Endothelial cell of umbilical vein (primary cell): ENCODE data around the gene ENKD1. TPM values are rescaled to one million over a fixed set of nuclear protein-coding genes. Genes with fewer than 3 reads are reported as not detected.

Source experiments
- BruUV-seq: library from RNA; stranded (reverse); fragments of 400-500 nt; replicated peaks from 2 replicates; lab custom pipeline; 2021; lab: Mats Ljungman, UMichigan
- CTCF ChIA-PET: fragments of 300-600, 350-600 bp; sonication (Branson Sonifier 250); formaldehyde crosslinking; loops from one replicate; lab custom pipeline; 2021; ENCODE audit warnings: antibody characterized with exemption, inconsistent platforms; lab: Charles Lee
- POLR2A ChIA-PET: fragments of 300-600, 350-600 bp; sonication (Branson Sonifier 250); formaldehyde crosslinking; loops from one replicate; lab custom pipeline; 2021; ENCODE audit warnings: antibody characterized with exemption, inconsistent platforms; lab: Charles Lee
- DNase-seq: peaks from one replicate; pipeline ENCODE4 v3.0.0-alpha.2; 2011; ENCODE audit warnings: low read depth, low spot score
- FAIRE-seq: peaks from 2 replicates; lab custom pipeline; 2011; peaks lifted over from hg19 to GRCh38; lab: Jason Lieb, UNC
- H2AFZ ChIP-seq: 2 replicates; pipeline ENCODE4 v1.6.0; 2012; ENCODE audit warnings: low read depth, low read length, control low read depth, inconsistent platforms
- H3K27ac ChIP-seq: 2 replicates; pipeline ENCODE4 v1.5.1; 2011; ENCODE audit warnings: low read depth, mild to moderate bottlenecking, control low read depth, low read length, moderate library complexity; ENCODE audit not compliant: insufficient read depth
- H3K27me3 ChIP-seq, 2 experiments: 2 replicates each; pipeline versions ENCODE4 v1.6.0 to v1.6.1; 2011; ENCODE audit warnings: low read length in 2 of 2, mixed read lengths in 1 of 2; ENCODE audit not compliant: control insufficient read depth in 2 of 2, insufficient read depth in 2 of 2
- H3K36me3 ChIP-seq, 2 experiments: 2 replicates in 1 of 2; 3 replicates in 1 of 2; pipeline ENCODE4 v1.5.1; 2011; ENCODE audit warnings: low read length in 2 of 2, mild to moderate bottlenecking in 1 of 2, moderate library complexity in 1 of 2; ENCODE audit not compliant: control insufficient read depth in 2 of 2, insufficient read depth in 2 of 2; ENCODE audit errors: extremely low read depth in 1 of 2
- H3K4me1 ChIP-seq: 3 replicates; pipeline ENCODE4 v1.5.1; 2011; ENCODE audit warnings: mild to moderate bottlenecking, low read length; ENCODE audit not compliant: control insufficient read depth, insufficient read depth; ENCODE audit errors: extremely low read depth
- H3K4me2 ChIP-seq: 2 replicates; pipeline ENCODE4 v1.6.1; 2011; ENCODE audit warnings: low read length, control low read depth, mixed read lengths; ENCODE audit not compliant: insufficient read depth
- H3K4me3 ChIP-seq, 3 experiments: fragments of 200-600 bp in 1 of 3; sonication (generic), shearing (Covaris generic) in 1 of 3; replicated peaks in 1 of 3; 2 replicates each; pipeline ENCODE4 v1.5.1; 2011 to 2016; ENCODE audit warnings: control low read depth in 3 of 3, low read length in 3 of 3, mild to moderate bottlenecking in 2 of 3, inconsistent platforms in 1 of 3, low read depth in 1 of 3, moderate library complexity in 1 of 3; ENCODE audit not compliant: insufficient read depth in 1 of 3
- H3K79me2 ChIP-seq: 2 replicates; pipeline ENCODE4 v1.6.0; 2012; ENCODE audit warnings: low read length, inconsistent platforms; ENCODE audit not compliant: control insufficient read depth, insufficient read depth
- H3K9ac ChIP-seq: replicated peaks from 2 replicates; pipeline ENCODE3; 2011; ENCODE audit warnings: low read length, control low read depth; ENCODE audit not compliant: insufficient read depth; ENCODE audit errors: extremely low read depth
- H3K9me1 ChIP-seq: replicated peaks from 3 replicates; pipeline ENCODE4 v1.6.0; 2011; ENCODE audit warnings: mild to moderate bottlenecking, low read length; ENCODE audit not compliant: control insufficient read depth, insufficient read depth; ENCODE audit errors: extremely low read depth
- H3K9me3 ChIP-seq: replicated peaks from 2 replicates; pipeline ENCODE4 v1.5.1; 2012; ENCODE audit warnings: low read length, inconsistent platforms; ENCODE audit not compliant: control insufficient read depth, insufficient read depth
- H4K20me1 ChIP-seq: replicated peaks from 2 replicates; pipeline ENCODE3; 2011; ENCODE audit warnings: mild to moderate bottlenecking, low read length; ENCODE audit not compliant: control insufficient read depth, insufficient read depth; ENCODE audit errors: extremely low read depth
- EZH2 ChIP-seq: IDR thresholded peaks from 2 replicates; pipeline ENCODE4 v1.6.1; 2012; ENCODE audit warnings: borderline replicate concordance, low read depth, mild to moderate bottlenecking, moderate library complexity, low read length, inconsistent platforms; ENCODE audit not compliant: severe bottlenecking
- FOS ChIP-seq: IDR thresholded peaks from 2 replicates; pipeline ENCODE4 v1.6.1; 2011; ENCODE audit warnings: mild to moderate bottlenecking, low read length, moderate library complexity, borderline replicate concordance; ENCODE audit not compliant: insufficient read depth
- GATA2 ChIP-seq: IDR thresholded peaks from 2 replicates; pipeline ENCODE4 v1.7.0; 2011; ENCODE audit warnings: low read depth, mild to moderate bottlenecking, moderate library complexity, mixed read lengths, low read length; ENCODE audit not compliant: insufficient read length, insufficient read depth
- JUN ChIP-seq: IDR thresholded peaks from 2 replicates; pipeline ENCODE4 v1.6.1; 2011; ENCODE audit warnings: borderline replicate concordance, low read depth; ENCODE audit not compliant: insufficient read length, insufficient read depth
- MYC ChIP-seq: IDR thresholded peaks from one replicate; pipeline ENCODE4 v1.6.1; 2011; ENCODE audit warnings: mild to moderate bottlenecking, low read depth, low read length
- POLR2A ChIP-seq: IDR thresholded peaks from 2 replicates; pipeline ENCODE4 v1.6.1; 2012; ENCODE audit warnings: low read depth, mild to moderate bottlenecking, control low read depth, low read length
- POLR2AphosphoS5 ChIP-seq: IDR thresholded peaks from 2 replicates; pipeline ENCODE4 v1.6.1; 2012; ENCODE audit warnings: low read depth, mild to moderate bottlenecking, control low read depth, low read length, moderate library complexity; ENCODE audit not compliant: insufficient read depth
- dilution Hi-C: fragments of 300-500 bp; cut with MboI; formaldehyde crosslinking; loops from one replicate; pipeline ENCODE4 v1.15.0; 2019; ENCODE audit warnings: low sequenced_read_pairs; ENCODE audit not compliant: extremely low pct_ligation_motif_present
- intact Hi-C: fragments of 100-400 bp; cut with micrococcal nuclease; formaldehyde crosslinking; loops from one replicate; pipeline ENCODE4 v1.10.0; 2022
- polyA plus RNA-seq, 4 experiments: library from polyadenylated mRNA; depleted of rRNA in 3 of 4; stranded (reverse) in 3 of 4; unstranded in 1 of 4; fragments of >200 nt; gene quantifications; 2 replicates each; pipeline versions ENCODE4 v1.2.1 to v1.2.3, GENCODE V29; 2011 to 2012; ENCODE audit warnings: missing spikeins in 1 of 4
- total RNA-seq: library from RNA; stranded (reverse); gene quantifications from 2 replicates; pipeline ENCODE4 v1.2.3, GENCODE V29; 2021
- TF ChIP-seq, protein P1 (sequence below): IDR thresholded peaks from 2 replicates; pipeline ENCODE4 v1.6.1; 2011; ENCODE audit not compliant: insufficient read depth, insufficient read length
- TF ChIP-seq, protein P2 (sequence below), 2 donors: IDR thresholded peaks; 1 replicate in 1 of 2; 2 replicates in 1 of 2; pipeline ENCODE4 v1.5.1; 2011; ENCODE audit warnings: low read length in 2 of 2, mild to moderate bottlenecking in 2 of 2, moderate library complexity in 2 of 2, control low read depth in 1 of 2, inconsistent platforms in 1 of 2, low read depth in 1 of 2; ENCODE audit not compliant: insufficient read depth in 1 of 2; ENCODE audit errors: extremely low read depth in 1 of 2

ENKD1 gene
- total and polyA plus RNA-seq, 2 donors (not counting 3 experiments of a cell fraction or from before 2014, with no cell fraction given): 16.7 to 17.3 TPM

DNA sequence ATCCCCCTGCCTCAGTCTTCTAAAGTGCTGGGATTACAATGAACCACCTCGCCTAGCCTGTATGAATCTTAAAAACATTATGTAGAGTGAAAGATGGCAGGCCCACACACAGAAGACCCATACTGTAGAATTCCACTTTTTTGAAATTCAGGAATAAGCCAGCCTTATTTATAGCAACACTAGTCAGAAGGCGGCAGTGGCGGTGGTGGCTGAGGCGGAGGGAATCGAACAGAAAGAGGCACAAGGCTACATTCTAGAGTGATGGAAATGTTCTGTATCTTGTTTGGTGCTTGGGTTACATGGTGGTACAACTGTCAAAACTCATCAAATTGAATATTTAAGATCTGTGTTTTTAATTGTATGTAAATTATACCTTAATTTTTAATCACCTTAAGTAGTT, 41.2 kb upstream of the ENKD1 start:
- FAIRE-seq: no peak

DNA sequence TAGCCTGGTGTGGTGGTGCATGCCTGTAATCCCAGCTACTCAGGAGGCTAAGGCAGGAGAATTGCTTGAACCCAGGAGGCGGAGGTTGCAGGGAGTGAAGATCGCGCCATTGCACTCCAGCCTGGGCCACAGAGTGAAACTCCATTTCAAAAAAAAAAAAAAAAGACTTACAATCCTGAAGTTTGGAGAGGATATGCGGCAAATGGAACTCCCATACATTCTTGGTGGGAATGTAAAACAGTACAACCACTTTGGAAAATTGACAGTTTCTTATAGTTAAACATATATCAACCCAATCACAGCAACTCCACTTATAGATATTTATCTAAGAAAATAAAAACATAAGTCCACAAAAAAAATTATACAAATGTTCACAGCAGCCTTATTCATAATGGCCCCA, 40.7 kb upstream of the ENKD1 start:
- Histone ChIP-seq H2AFZ (no peak overlapping the region), H3K9ac (no peak overlapping the region), H3K36me3 (no peaks in the 10 kb centered on the region), H4K20me1 (peaks cover 7% of the 10 kb centered on the region), H3K4me3 (no peak overlapping the region), H3K27ac (no peak overlapping the region), H3K79me2 (peaks cover 81% of the 10 kb centered on the region), H3K4me1 (no peaks in the 10 kb centered on the region), H3K9me1 (no peaks in the 10 kb centered on the region), H3K4me2 (no peak overlapping the region), H3K27me3 (no peaks in the 10 kb centered on the region), H3K9me3 (no peaks in the 10 kb centered on the region)
- ChIA-PET POLR2A (interaction anchor here (0.7 kb wide), 1 partner anchor 423 kb away, joined by 6 read pairs; no protein-coding TSS in a partner anchor), CTCF (no interaction called here)
- intact Hi-C loops (no loop called here), dilution Hi-C loops (no loop called here)
- DNase-seq (no peak), FAIRE-seq (no peak)
- no TSS peak for BruUV-seq
- TF ChIP-seq POLR2AphosphoS5 (no peak), FOS (no peak), JUN (no peak), MYC (no peak), EZH2 (no peak), POLR2A (no peak), GATA2 (no peak)
- TF ChIP-seq, protein P1, sequence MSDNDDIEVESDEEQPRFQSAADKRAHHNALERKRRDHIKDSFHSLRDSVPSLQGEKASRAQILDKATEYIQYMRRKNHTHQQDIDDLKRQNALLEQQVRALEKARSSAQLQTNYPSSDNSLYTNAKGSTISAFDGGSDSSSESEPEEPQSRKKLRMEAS: no peak
- TF ChIP-seq, protein P2, sequence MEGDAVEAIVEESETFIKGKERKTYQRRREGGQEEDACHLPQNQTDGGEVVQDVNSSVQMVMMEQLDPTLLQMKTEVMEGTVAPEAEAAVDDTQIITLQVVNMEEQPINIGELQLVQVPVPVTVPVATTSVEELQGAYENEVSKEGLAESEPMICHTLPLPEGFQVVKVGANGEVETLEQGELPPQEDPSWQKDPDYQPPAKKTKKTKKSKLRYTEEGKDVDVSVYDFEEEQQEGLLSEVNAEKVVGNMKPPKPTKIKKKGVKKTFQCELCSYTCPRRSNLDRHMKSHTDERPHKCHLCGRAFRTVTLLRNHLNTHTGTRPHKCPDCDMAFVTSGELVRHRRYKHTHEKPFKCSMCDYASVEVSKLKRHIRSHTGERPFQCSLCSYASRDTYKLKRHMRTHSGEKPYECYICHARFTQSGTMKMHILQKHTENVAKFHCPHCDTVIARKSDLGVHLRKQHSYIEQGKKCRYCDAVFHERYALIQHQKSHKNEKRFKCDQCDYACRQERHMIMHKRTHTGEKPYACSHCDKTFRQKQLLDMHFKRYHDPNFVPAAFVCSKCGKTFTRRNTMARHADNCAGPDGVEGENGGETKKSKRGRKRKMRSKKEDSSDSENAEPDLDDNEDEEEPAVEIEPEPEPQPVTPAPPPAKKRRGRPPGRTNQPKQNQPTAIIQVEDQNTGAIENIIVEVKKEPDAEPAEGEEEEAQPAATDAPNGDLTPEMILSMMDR (IDR thresholded peaks at IDR 0.05; ENCODE audit: extremely low read depth in 1 of 2, insufficient read depth in 1 of 2, low read depth in 1 of 2, low read length in 2 of 2): no peak

More for the DNA sequence above, 41.2 kb upstream of the ENKD1 start:
- Histone ChIP-seq H3K79me2 (peaks cover 77% of the 10 kb centered on the region), H3K9me1 (no peaks in the 10 kb centered on the region), H3K36me3 (no peaks in the 10 kb centered on the region), H3K27ac (no peak overlapping the region), H3K9me3 (no peaks in the 10 kb centered on the region), H3K4me1 (no peaks in the 10 kb centered on the region), H3K4me2 (no peak overlapping the region), H3K4me3 (no peak overlapping the region), H2AFZ (no peak overlapping the region), H3K9ac (no peak overlapping the region), H4K20me1 (peaks cover 7% of the 10 kb centered on the region), H3K27me3 (no peaks in the 10 kb centered on the region)
- intact Hi-C loops: no loop called here
- no peak for DNase-seq
- ChIA-PET CTCF (no interaction called here), POLR2A (no interaction called here)
- TF ChIP-seq GATA2: no peak
- TF ChIP-seq EZH2: no peak
- TF ChIP-seq FOS: no peak
- TF ChIP-seq MYC: no peak
- TF ChIP-seq POLR2AphosphoS5: no peak
- dilution Hi-C loops: no loop called here
- BruUV-seq: no TSS peak
